ENCODE data around the gene OGFOD3. TPM values are rescaled to one million over a fixed set of nuclear protein-coding genes. Genes with fewer than 3 reads are reported as not detected.
A peak's percentile ranks its signal among the peaks of the same experiment; 100 is the strongest.
"Not testable (repeated sequence)": the region's sequence is repeated elsewhere in the genome, so short reads cannot be mapped to it uniquely, and the experiment has no call there.

The OGFOD3 gene
- total RNA-seq, 1 experiment from 2014 or later = 31.0 TPM

DNA sequence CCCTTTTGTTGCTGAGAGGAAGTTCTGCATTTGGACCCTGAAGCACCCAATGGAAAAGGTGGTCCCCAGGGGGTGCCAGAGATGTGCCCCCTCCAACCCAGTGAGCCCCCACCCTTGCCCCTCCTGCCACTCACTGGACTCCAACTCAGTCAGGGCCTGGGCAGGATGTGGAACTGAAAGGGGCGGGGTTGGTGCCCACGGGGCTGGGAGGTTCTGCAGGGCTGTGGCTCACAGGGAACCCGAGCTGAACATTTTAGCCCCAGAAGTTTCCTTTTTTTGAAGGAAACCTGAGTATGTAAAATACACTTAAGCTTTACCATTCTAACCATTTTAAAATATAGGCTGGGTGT lies 15.8 kb upstream of the OGFOD3 start:
- DNase-seq (ENCODE audit: low read depth) = no peak

DNA sequence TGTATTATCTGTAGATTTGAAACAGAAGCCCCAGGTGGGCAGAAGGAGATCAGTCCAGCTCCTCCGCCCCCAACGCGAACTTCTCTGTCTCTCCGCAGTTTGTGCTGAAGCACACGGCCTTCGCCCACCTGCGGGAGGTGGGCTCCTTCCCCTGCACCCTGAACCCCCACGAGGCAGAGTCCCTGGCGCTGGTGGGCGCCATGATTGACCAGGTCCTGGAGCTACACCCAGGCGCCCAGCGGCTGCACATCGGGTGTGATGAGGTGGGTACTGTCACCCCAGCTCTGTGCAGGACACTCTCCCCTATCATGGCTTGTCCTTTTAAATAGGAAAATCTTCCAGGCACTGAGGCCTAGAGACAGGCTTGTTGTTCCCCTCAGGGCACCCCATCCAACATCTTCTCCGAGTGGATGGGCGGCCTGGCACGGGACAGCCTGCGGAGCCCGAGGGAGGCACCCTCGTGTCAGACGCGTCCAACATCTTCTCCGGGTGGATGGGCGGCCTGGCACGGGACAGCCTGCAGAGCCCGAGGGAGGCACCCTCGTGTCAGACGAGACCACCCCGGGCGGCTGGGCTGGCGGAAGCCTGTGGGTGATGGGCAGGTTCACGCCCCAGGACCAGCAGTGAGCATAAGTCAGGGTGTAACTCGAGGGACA lies 15.3 kb upstream of the OGFOD3 start:
- no peak for DNase-seq (ENCODE audit: low read depth)

DNA sequence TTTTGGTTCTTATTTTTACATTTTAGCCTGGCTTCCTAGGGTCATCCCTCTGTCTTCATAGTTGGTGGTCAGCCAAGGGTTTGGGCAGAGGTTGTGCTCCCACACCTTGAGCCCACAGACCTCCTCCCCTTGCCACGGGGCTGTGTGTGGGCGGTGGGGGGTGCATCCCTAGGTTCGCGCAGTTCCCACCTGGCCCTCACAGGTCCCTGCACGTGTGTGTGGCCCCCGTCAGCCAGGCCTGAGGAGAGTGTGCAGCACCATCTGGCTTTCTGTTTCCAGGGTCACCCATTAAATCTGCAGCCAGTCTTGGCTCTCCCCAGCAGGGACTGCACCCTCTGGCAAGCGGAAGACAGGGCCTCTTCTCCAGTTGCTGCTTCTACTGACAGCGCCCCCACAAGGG lies 13.6 kb upstream of the OGFOD3 start:
- no peak for DNase-seq (ENCODE audit: low read depth)

GRCh38 chr17:82429824-82430223 lies 11.4 kb upstream of the OGFOD3 start:
- no peak for DNase-seq (ENCODE audit: low read depth)

- no peak for DNase-seq (ENCODE audit: low read depth)
These were observed 10.2 kb upstream of the OGFOD3 start for GRCh38 chr17:82428546-82428945.

- no peak for DNase-seq (ENCODE audit: low read depth)
These were observed 6.4 kb upstream of the OGFOD3 start for GRCh38 chr17:82424863-82425159.

GRCh38 chr17:82424001-82424862 lies 5.8 kb upstream of the OGFOD3 start:
- no peak for DNase-seq (ENCODE audit: low read depth)

DNA sequence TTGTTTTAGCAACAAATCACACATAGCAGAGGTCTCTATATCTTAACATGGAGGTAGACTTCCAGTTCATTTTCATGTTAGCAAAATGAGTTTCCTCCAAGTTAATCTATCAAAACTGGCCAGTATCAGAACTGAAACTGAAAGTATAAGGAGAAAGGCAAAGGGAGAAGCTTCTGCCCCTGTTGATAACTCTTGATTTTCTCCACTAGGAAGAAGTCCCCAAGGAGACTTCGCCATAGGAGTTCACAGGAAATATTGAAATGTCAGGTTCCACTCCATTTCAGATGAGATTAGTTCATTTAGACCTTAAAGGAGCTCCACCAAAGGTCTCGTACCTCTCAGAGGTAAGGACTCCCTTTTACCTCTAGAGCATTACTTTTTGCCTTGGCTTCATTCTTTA lies 1.2 kb upstream of the OGFOD3 start:
- DNase-seq (ENCODE audit: low read depth) = peak; percentile 37

- no peak for DNase-seq (ENCODE audit: low read depth)
These were observed 1.6 kb downstream of the OGFOD3 start for GRCh38 chr17:82416771-82417170.

DNA sequence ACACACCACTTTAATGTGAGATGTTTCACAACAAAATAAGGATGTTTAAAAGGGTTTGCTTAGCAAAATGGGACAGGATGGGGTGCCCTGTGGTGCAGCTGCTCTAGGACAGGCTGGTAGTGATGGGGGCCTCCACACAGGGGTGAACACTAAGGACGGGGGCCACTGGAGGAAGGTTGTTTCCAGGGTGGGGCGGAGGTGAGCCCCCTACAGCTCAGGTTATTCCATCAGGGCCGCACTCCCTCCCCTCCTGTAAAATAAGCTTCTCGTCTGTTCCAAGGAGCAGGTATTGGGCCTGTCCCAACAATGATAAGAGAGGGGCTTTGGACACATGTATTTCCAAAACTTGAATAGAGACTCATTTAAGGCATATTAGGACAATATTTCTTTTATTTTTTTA lies 2.1 kb downstream of the OGFOD3 start:
- no peak for DNase-seq (ENCODE audit: low read depth)

DNA sequence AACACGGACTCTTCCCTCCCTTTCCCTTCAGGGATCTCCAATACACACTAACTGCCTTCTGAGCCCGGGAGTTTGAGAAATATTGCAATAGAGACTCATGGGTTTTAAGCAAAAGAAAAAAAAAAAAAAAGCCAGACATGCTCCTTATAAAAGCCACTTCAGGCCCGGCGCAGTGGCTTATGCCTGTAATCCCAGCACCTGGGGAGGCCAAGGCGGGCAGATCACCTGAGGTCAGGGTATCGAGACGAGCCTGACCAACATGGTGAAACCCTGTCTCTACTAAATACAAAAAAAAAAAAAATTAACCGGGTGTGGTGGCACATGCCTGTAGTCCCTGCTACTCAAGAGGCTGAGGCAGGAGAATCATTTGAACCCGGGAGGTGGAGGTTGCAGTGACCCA lies 2.6 kb downstream of the OGFOD3 start:
- no peak for DNase-seq (ENCODE audit: low read depth)

GRCh38 chr17:82415336-82415735 lies 3.0 kb downstream of the OGFOD3 start:
- no peak for DNase-seq (ENCODE audit: low read depth)

- peak; percentile 48 for DNase-seq (ENCODE audit: low read depth)
These were observed 3.7 kb downstream of the OGFOD3 start for GRCh38 chr17:82414548-82415281.

GRCh38 chr17:82412535-82413520 lies 5.6 kb downstream of the OGFOD3 start:
- DNase-seq (ENCODE audit: low read depth) = no peak

DNA sequence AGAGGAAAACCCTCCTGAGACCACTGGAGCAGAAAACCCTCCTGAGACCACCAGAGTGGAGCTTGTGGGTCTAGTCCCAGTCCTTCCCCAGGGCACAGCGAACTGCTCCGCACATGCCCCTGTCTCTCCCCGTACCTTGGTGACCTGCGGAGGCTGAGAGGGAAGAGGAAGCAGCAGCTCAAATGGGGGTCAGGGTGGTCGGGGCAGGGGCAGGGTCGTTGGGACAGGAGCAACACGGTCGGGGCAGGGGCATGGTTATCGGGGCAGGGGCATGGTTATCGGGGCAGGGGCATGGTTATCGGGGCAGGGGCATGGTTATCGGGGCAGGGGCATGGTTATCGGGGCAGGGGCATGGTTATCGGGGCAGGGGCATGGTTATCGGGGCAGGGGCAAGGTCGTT lies 6.3 kb downstream of the OGFOD3 start:
- DNase-seq (ENCODE audit: low read depth) = not testable (repeated sequence)

DNA sequence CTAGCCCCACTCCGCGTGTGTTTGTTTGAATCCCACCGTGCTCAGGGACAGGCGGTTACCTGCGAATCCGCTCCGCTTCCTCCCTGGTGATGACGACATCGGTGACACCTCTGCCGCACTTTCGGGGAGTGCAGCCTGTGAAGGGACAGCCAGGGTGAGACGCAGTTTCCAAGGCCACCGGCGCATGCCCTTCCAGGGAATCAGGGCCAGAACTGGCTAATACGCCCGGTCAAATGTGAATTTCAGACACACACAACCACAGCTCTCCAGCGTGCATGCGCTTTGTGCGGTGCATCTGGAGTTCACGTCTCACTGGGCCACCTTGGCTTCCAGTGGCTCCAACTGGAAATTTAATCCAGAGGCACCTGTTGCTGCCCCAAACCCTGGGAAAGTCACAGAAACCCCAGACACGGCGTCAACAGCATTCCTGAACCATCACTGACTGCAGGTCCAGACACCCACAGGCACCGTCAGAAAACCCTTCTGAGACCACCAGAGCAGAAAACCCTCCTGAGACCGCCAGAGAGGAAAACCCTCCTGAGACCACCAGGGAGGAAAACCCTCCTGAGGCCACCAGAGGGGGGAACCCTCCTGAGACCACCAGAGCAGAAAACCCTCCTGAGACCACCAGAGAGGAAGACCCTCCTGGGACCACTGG lies 6.9 kb downstream of the OGFOD3 start:
- no peak for DNase-seq (ENCODE audit: low read depth)

DNA sequence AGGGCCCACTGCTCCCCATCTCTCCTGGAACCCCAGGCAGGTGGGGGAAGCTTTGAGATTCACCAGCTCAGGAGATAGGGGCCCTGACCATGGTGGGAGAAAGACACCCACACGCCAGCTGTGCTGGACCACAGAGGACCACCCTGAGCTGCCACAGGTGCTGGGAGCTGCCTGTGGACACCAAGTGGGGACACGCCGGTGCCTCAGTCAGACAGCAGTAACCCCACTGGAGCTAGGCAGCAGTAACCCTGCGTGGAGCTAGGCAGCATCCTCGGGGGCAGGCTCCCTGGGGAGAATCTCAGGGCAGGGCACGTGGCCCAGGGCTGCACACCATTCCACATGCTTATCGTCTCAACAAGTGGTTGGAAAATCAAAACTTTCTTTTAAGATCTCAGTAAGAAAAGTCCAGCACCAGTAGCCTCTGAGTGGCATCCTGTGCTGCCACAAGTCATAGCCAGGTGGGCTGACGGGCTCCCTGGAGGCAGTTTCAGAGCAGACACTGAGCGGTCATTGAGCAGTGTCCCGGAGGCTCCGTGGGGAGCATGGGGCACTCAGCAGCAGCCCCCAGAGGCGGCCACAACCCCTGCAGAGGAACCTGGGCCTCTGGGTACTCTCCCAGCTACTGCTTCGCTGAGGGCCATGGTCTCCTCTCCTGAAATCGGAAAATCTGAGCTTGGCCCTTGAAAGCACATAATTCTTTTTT lies 8.2 kb downstream of the OGFOD3 start:
- no peak for DNase-seq (ENCODE audit: low read depth)

GRCh38 chr17:82408938-82409318 lies 9.5 kb downstream of the OGFOD3 start:
- no peak for DNase-seq (ENCODE audit: low read depth)

- no peak for DNase-seq (ENCODE audit: low read depth)
These were observed 10.0 kb downstream of the OGFOD3 start for GRCh38 chr17:82408288-82408937.

GRCh38 chr17:82407255-82407654 lies 11.1 kb downstream of the OGFOD3 start:
- peak; percentile 53 for DNase-seq (ENCODE audit: low read depth)

Data from RPMI7951 (cell line).